HG03521 (cell line): ENCODE data around the gene CSTF1.
A peak's percentile ranks its signal among the peaks of the same experiment; 100 is the strongest.

ENCODE experiments used
- ATAC-seq: cut with Tn5 transposase; IDR thresholded peaks from one replicate; pipeline ENCODE4 v1.9.1; 2021; ENCODE audit warnings: mild to moderate bottlenecking, moderate library complexity; ENCODE audit not compliant: unreplicated experiment

The CSTF1 gene

GRCh38 chr20:56392132-56392880 is at the start of gene CSTF1, which contains the start of gene AURKA:
TSS of gene CSTF1 (plus strand) at chr20:56392645. CDS start at chr20:56395553, 2,908 bp downstream.
TSS of gene AURKA (minus strand) at chr20:56392215. CDS start at chr20:56388197, 4,018 bp downstream.
- ATAC-seq = peak; percentile 93

GRCh38 chr20:56342783-56343182 is 49.7 kb upstream of the CSTF1 start:
- no peak for ATAC-seq

- ATAC-seq = peak; percentile 59
These were observed 48.5 kb upstream of the CSTF1 start for GRCh38 chr20:56343861-56344381.

GRCh38 chr20:56345911-56346310 is 46.5 kb upstream of the CSTF1 start:
- ATAC-seq = no peak

- ATAC-seq = no peak
These were observed 44.7 kb upstream of the CSTF1 start for GRCh38 chr20:56347628-56348304.

GRCh38 chr20:56348305-56348693 is 44.1 kb upstream of the CSTF1 start:
- ATAC-seq = no peak

- no peak for ATAC-seq
These were observed 43.7 kb upstream of the CSTF1 start for GRCh38 chr20:56348746-56349145.

- ATAC-seq = no peak
These were observed 41.6 kb upstream of the CSTF1 start for GRCh38 chr20:56350842-56351241.

- ATAC-seq = no peak
These were observed 39.9 kb upstream of the CSTF1 start for GRCh38 chr20:56352345-56353055.

- no peak for ATAC-seq
These were observed 39.1 kb upstream of the CSTF1 start for GRCh38 chr20:56353356-56353755.

- no peak for ATAC-seq
These were observed 34.4 kb upstream of the CSTF1 start for GRCh38 chr20:56358070-56358469.

- ATAC-seq = peak; percentile 98
These were observed 33.7 kb upstream of the CSTF1 start, which contains the start of gene FAM210B for GRCh38 chr20:56358600-56359211. TSS of gene FAM210B (plus strand) at chr20:56358974. CDS start at chr20:56359006, 32 bp downstream.

GRCh38 chr20:56359212-56360132 is 33.0 kb upstream of the CSTF1 start:
- no peak for ATAC-seq

- ATAC-seq = no peak
These were observed 32.1 kb upstream of the CSTF1 start for GRCh38 chr20:56360133-56360907.

GRCh38 chr20:56360908-56361205 is 31.6 kb upstream of the CSTF1 start:
- ATAC-seq = no peak

GRCh38 chr20:56361900-56362299 is 30.5 kb upstream of the CSTF1 start:
- ATAC-seq = no peak

- ATAC-seq = no peak
These were observed 29.5 kb upstream of the CSTF1 start for GRCh38 chr20:56362833-56363413.

GRCh38 chr20:56363491-56363890 is 29.0 kb upstream of the CSTF1 start:
- ATAC-seq = no peak
